HG02678 (cell line): Measurements from ENCODE around the gene SLC12A3.

Experiments
- ATAC-seq: cut with Tn5 transposase; IDR thresholded peaks from one replicate; pipeline ENCODE4 v1.9.1; 2021; ENCODE audit warnings: mild to moderate bottlenecking, moderate library complexity; ENCODE audit not compliant: unreplicated experiment

Gene SLC12A3

GRCh38 chr16:56847173-56847910, 17.7 kb upstream of the SLC12A3 start:
- no peak for ATAC-seq

DNA sequence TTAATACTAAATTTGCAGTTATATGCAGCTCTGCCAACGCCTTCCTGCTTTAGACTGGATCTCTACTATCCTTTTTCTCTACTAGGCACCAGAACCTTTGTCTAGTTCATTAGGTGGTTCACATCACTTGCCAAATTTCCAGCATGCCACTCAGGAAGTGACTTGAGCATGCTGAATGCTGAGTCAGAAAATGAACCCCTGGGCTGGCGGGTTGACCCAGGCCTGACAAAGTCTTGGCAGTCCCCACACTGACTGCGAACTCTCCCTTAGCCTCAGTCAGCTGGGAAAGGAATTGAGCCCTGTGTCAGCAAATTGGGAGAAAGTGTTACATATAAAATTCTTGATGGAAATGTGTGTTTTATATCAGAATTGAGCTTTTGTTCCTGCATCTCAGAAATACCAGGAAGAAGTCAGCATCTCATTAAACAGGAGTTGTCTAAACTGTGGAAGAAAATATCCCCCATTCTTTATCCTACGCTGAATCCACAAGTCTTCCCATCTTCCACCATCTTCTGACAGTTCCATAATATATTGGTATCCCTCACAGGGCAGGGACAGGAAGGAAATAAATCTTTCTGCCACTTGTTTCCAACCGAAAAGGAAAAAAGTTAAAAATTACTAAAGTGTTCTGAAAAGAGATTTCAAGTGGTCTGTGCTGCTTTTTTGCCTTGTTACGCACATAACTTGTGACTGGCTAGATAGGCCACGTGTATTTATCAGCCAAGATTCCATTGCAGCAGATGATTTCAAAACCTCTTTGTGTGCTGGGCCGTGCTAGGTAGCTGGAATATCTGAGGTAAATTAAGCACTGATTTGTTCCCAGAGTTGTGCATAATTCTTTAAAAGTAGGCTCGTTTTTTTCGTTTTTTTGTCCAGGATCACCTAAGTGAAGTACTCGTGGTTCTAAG, 16.7 kb upstream of the SLC12A3 start:
- no peak for ATAC-seq

DNA sequence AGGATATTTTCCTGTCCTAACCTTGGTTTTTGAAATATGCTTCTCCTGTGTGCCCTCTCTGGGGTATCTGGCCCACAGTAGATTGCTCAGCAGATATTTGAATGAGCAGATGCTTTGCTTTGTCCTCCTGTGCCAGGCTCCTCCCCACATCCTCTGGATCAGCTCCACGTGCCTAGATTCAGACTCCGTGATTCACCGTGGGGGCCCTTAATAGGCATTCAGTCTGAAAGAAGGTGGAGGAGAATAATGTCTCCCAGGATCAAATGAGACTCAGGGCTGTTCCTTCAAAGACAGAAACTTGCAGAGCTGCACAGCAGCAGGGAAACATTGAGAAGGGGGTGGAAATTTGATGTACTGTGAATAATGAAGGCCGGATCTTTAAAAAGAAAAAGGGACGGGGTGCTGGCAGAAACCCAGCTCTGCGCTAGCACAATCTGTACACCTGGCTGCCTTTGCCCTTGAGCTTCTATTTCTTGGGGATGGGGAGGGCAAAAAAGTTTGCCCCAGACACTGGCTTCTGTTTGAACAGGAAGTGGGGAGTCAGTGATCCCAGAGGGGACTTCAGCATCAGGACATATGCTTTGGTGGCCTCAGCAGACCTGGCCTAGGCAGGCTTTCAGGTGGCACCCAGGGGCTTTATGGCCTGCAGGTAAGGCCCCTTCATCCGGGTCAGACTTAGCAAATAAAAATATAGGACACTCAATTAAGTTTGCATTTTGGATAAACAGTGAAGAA, 15.9 kb upstream of the SLC12A3 start:
- no peak for ATAC-seq

- ATAC-seq = no peak
Measured at GRCh38 chr16:56849690-56850680, 15.0 kb upstream of the SLC12A3 start.

- no peak for ATAC-seq
Measured at GRCh38 chr16:56851671-56852400, 13.2 kb upstream of the SLC12A3 start.

GRCh38 chr16:56852401-56852730, 12.6 kb upstream of the SLC12A3 start:
- no peak for ATAC-seq

GRCh38 chr16:56852968-56853367, 12.0 kb upstream of the SLC12A3 start:
- no peak for ATAC-seq

GRCh38 chr16:56855201-56855600, 9.8 kb upstream of the SLC12A3 start:
- ATAC-seq = no peak

DNA sequence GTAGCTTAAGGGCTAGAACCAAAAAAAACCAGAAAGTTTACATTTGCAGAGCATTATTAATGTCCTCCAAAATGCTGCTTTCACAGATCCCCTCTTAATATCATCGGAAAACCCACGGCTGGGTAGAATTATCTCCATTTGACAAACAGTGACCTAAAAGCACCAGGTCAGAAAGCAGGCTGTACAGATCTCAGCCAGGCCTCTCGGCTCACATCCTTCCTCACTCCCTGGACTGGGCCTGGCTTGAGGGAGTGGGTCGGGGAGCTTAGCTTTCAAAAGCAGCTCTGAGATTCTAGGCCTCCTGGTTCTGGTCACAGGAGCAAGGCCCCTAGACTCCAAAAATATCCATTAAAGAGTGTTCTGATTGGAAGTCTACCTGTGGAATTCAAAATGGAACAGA, 9.1 kb upstream of the SLC12A3 start:
- ATAC-seq = no peak

DNA sequence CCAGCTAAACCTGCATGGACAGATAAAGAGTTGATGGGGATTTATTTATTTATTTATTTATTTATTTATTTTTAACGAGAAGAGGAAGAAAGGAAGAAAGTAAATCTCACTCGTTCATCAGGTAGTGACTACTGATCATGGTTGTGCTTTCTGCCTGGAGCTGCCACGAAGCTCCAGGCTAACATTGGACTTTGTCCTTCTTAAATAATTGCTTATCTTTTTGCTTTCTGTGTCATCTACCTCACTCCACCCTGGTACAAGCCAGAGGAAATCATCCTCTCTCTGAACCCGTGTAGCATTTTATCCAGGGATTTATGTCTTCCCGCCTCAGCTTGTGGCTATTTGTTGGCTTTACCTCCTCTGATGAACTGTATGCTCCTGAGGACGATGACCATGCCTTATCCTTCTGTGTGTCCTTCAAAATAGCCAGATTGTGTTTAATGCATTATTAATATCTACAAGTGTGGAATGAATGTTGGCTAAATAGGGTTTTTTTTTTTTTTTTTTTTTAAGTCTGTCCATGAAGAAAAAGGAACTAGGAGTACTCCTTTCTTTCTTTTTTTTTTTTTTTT, 8.0 kb upstream of the SLC12A3 start:
- ATAC-seq = no peak

DNA sequence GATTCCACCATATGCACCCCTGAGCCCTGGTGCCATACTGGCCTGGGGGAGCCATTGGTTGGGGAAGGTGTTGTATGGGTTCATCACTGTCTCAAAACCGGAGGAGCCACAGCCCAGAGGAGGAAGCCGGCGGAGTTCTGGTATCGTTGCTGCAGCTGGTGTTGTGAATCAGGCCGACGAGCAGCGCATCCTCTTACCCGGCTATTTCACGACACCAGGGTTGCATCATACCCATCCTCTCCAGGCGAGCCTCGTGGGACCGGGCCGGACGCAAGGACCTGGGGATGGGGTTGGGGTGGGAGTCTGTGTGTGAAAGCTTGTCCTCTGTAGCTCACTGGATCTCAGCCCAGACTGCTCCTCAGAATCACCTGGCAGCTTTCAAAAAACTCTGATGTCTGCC, 6.6 kb upstream of the SLC12A3 start:
- ATAC-seq = no peak

- no peak for ATAC-seq
Measured at GRCh38 chr16:56859636-56860035, 5.4 kb upstream of the SLC12A3 start.

DNA sequence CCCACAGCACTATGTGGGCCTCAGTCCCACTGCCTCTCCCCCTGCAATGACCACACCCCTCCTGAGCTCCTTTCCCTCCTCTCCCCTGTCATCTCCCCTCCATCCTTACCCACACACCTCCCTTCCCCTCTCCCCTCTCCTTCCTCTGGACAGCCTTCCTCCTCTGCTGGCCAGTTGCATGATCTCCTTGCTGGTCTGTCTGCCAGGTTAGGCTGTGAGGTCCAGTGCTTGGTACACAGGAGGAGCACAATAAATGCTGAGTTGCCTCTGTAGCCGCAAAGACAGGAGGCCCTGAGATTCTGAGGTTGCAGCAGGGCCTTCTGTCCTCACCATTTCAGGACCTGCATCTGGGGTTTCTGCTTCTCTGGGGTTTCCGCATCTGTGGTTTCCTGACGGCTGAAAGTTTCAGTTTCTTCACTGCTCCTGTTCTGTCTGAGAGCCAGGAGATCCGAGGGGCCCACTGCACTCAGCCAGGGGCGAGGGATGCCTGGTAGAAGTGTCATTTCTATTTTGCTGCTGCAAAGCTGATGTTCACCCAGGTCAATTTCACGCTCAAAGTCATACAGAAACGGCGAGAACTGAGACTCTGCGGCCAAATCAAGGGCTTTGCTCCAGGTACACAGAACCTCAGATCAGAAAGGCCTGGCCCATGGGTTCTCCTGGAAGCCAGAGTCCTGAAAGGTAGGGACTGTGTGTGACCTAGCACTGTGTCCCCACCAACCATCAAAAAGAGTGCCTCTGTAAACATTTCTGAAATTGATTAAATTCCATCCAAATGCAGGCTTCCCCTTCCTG, 4.6 kb upstream of the SLC12A3 start:
- peak; percentile 76 for ATAC-seq

DNA sequence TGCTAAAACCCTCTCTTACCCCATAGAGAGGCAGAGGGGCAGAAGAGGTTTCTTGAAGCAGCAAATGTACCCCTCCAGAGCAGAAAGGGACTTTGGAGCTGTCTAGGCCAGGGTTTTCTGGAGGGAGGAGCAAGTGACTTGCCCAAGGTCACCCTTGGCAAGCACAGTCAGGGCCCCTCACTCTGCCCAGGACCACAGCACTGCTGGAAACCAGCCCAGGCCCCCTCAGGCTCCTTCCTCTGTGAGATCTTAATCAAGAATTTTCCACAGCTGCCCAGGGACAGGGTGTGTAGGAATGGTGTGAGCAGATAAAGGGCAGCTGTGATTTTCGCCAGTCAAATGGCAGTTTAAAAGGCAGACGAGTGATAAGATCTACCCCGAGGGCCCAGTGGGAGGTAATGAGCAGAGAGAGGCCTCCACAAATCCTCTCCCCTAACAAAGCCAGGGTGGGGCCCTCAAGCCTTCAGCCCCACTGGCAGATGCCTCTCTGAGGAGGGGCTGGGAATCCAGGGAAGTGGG, 3.9 kb upstream of the SLC12A3 start:
- ATAC-seq = peak; percentile 11

DNA sequence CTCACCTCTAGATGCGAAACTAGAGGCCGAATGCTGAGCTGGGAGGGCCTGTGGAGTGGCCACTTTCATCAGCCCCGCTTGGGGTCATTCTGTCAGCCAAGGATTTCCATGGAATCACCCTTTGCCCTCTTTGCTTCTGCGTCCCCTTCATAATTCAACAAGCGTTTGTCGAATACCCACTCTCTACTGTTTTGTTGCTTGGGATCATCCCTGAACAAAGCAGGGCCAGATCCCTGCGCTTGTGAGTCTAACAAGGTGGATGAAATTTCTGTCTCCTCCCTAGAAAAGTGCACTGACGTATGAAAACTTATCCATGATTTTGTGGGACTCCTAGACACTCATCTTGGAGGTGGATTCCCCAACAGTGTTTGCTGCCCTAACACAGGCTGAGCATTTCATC, 3.3 kb upstream of the SLC12A3 start:
- ATAC-seq = no peak

DNA sequence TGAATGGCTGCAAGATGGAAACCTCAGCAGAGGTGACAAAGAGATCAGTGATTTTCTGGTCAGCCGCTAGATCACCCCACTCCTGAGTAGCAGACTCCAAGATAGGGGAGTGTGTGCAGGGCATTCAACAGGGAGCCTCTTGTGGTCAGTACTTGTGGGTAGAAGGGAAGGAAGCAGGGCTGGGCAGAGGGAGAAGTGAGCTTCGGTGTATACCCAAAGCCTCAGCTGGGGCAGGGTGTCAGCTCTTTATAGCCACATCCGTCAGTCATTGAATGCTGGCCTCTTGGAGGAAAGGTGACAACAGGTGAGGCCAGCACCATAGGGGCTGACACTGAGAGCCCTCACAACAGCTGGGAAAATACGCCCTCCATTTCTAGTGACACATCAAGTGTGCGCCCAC, 2.2 kb upstream of the SLC12A3 start:
- ATAC-seq = no peak

DNA sequence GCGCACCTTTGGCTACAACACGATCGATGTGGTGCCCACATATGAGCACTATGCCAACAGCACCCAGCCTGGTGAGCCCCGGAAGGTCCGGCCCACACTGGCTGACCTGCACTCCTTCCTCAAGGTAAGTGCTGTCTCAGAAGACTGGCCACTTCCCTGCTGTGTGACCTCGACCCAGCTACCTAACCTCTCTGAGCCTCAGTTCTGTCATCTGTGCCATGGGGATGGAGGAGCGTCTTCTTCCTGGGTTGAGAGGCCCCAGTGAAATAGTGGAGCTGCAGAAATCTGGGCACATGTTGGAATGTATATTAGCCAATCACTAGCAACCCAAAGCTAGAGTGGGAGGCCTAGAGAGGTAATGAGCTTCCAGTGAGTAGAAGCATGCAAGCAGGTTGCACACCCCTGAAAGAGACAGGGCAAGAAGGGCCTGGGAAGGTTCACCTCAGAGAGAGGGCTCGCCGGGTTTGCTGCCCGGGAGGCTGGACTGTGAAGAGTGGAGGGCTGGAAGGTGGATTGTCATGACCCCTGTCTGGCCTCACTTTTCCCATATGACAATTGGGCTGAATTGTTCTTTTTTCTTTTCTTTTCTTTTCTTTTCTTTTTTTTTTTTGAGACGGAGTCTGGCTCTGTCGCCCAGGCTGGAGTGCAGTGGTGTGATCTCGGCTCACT, 521 bp downstream of the SLC12A3 start:
- no peak for ATAC-seq
